Thoracic aorta (tissue), 2 donors: ENCODE data around the gene KRT84. TPM values are rescaled to one million over a fixed set of nuclear protein-coding genes. Genes with fewer than 3 reads are reported as not detected.
"Not testable (repeated sequence)": the region's sequence is repeated elsewhere in the genome, so short reads cannot be mapped to it uniquely, and the experiment has no call there.

Experiments
- ATAC-seq: fragments of 150-250 bp; one replicate; pipeline ENCODE4 v1.8.0; 2017; ENCODE audit warnings: low read depth; ENCODE audit not compliant: insufficient number of reproducible peaks, low FRiP score
- DNase-seq: peaks from one replicate; pipeline ENCODE4 v3.0.0-alpha.2; 2020; ENCODE audit warnings: low spot score
- H3K27ac ChIP-seq, 2 donors: fragments of 200-600 bp; sonication (generic); 1 replicate in 1 of 2; 2 replicates in 1 of 2; pipeline ENCODE4 v1.5.1; 2016; ENCODE audit warnings: mild to moderate bottlenecking in 2 of 2, moderate library complexity in 2 of 2
- H3K27me3 ChIP-seq: fragments of 200-600 bp; sonication (generic); replicated peaks from 2 replicates; pipeline ENCODE4 v1.6.0; 2016; ENCODE audit warnings: mild to moderate bottlenecking; ENCODE audit not compliant: insufficient read depth
- H3K36me3 ChIP-seq: fragments of 200-600 bp; sonication (generic); one replicate; pipeline ENCODE4 v1.5.1; 2016
- H3K4me1 ChIP-seq, 2 donors: fragments of 200-600 bp; sonication (generic); 1 replicate in 1 of 2; 2 replicates in 1 of 2; pipeline versions ENCODE4 v1.5.1 to v1.6.0; 2016; ENCODE audit warnings: low read depth in 2 of 2, mild to moderate bottlenecking in 1 of 2; ENCODE audit not compliant: control insufficient read depth in 1 of 2
- H3K4me3 ChIP-seq: fragments of 200-600 bp; sonication (generic); 2 replicates; pipeline ENCODE4 v1.5.1; 2016; ENCODE audit warnings: mild to moderate bottlenecking
- H3K9me3 ChIP-seq: fragments of 200-600 bp; sonication (generic); 2 replicates; pipeline ENCODE4 v1.5.1; 2016
- total RNA-seq, 2 donors: library from RNA; depleted of rRNA; stranded (reverse); fragments of >200 nt; gene quantifications; one replicate each; pipeline versions ENCODE4 v1.1.0 to v1.2.3, GENCODE V29; 2016
- TF ChIP-seq, protein P1 (sequence below): fragments of 200-600 bp; sonication (generic); IDR thresholded peaks from one replicate; pipeline ENCODE4 v1.5.1; 2019; ENCODE audit warnings: antibody characterized with exemption

KRT84 gene
- total RNA-seq, 2 donors from 2014 or later = not detected

GRCh38 chr12:52411815-52412214 lies 26.4 kb upstream of the KRT84 start:
- DNase-seq (no peak), ATAC-seq (no peak)
- Histone ChIP-seq H3K4me3 (no peak overlapping the region), H3K9me3 (no peaks in the 10 kb centered on the region), H3K36me3 (no peaks in the 10 kb centered on the region), H3K27ac (no peak overlapping the region), H3K27me3 (no peaks in the 10 kb centered on the region), H3K4me1 (no peaks in the 10 kb centered on the region)
- TF ChIP-seq, protein P1, sequence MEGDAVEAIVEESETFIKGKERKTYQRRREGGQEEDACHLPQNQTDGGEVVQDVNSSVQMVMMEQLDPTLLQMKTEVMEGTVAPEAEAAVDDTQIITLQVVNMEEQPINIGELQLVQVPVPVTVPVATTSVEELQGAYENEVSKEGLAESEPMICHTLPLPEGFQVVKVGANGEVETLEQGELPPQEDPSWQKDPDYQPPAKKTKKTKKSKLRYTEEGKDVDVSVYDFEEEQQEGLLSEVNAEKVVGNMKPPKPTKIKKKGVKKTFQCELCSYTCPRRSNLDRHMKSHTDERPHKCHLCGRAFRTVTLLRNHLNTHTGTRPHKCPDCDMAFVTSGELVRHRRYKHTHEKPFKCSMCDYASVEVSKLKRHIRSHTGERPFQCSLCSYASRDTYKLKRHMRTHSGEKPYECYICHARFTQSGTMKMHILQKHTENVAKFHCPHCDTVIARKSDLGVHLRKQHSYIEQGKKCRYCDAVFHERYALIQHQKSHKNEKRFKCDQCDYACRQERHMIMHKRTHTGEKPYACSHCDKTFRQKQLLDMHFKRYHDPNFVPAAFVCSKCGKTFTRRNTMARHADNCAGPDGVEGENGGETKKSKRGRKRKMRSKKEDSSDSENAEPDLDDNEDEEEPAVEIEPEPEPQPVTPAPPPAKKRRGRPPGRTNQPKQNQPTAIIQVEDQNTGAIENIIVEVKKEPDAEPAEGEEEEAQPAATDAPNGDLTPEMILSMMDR = no peak

- not testable (repeated sequence) for H3K27me3 ChIP-seq, H3K36me3 ChIP-seq, H3K9me3 ChIP-seq, H3K27ac ChIP-seq, H3K4me1 ChIP-seq, ATAC-seq, H3K4me3 ChIP-seq, DNase-seq
Measured at GRCh38 chr12:52410589-52411248, 25.3 kb upstream of the KRT84 start.

- DNase-seq (no peak), ATAC-seq (no peak)
- Histone ChIP-seq H3K27ac (no peak overlapping the region), H3K4me3 (no peak overlapping the region), H3K27me3 (no peaks in the 10 kb centered on the region), H3K4me1 (no peaks in the 10 kb centered on the region), H3K9me3 (no peaks in the 10 kb centered on the region), H3K36me3 (no peaks in the 10 kb centered on the region)
- TF ChIP-seq, protein P1 = no peak
Measured at GRCh38 chr12:52407918-52408317, 22.5 kb upstream of the KRT84 start.

DNA sequence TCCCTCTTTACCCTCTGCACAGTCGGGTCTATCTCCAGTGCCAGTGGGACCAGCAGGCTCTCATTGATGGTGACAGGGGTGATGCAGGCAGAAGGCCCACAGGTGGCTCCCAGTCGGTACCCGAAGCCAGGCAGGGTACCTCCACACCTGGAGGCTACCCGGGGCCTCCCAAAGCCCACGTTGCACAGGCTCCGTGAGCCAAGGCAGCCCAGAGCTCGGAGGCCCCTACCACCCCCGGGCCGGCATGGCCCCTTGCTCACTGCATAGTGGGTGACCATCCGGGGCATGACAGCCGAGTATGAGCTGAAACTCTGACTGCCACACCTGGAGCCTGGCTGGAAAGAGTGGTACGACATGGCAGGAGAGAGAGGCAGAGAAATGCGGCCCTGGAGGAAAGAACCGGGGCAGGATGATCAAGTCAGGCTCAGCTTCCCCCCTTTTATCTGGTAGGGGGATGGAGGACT lies 20.5 kb upstream of the KRT84 start, which contains the start of gene KRT82:
Gene KRT82, minus strand, starts transcription at position 414 of the 464 bp plus-strand sequence. Its CDS starts 58 bp downstream, at position 356.
- DNase-seq = no peak

DNA sequence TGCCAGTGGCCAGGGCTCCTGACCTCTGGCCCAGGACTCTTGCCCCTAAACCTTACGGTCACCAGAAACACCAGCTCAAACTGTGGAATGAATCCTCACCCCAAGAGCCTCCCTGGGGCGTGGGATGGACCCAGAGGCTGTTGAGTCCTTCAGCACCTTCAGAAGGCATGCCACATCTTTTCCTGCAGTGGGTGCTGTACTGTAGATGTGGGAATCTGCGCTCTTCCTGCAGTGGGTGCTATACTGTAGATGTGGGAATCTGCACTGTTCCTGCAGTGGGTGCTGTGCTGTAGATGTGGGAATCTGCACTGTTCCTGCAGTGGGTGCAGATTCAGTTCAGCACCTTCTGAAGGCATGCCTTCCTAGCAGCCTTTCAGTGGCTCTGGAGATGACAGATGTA lies 19.5 kb upstream of the KRT84 start:
- Histone ChIP-seq H3K27ac (no peak overlapping the region), H3K4me3 (no peak overlapping the region), H3K27me3 (no peaks in the 10 kb centered on the region), H3K36me3 (no peaks in the 10 kb centered on the region), H3K9me3 (no peaks in the 10 kb centered on the region), H3K4me1 (no peaks in the 10 kb centered on the region)
- TF ChIP-seq, protein P1 = no peak
- ATAC-seq (no peak), DNase-seq (no peak)

More for the DNA sequence above, 20.5 kb upstream of the KRT84 start, which contains the start of gene KRT82:
- Histone ChIP-seq H3K4me1 (no peaks in the 10 kb centered on the region), H3K27ac (no peak within 1 kb of the TSS), H3K36me3 (no peaks in the 10 kb centered on the region), H3K4me3 (no peak within 1 kb of the TSS), H3K9me3 (no peaks in the 10 kb centered on the region), H3K27me3 (no peaks in the 10 kb centered on the region)
- no peak for ATAC-seq
- TF ChIP-seq, protein P1 = no peak
